Smooth muscle cell (in vitro differentiated cells): ENCODE results near the gene ALG8. TPM values are rescaled to one million over a fixed set of nuclear protein-coding genes. Genes with fewer than 3 reads are reported as not detected.

Experiments
- DNase-seq: peaks from one replicate; lab custom pipeline; 2025; ENCODE audit not compliant: unreplicated experiment; lab: John Stamatoyannopoulos, UW
- H2AFZ ChIP-seq: fragments of 200-600 bp; sonication (generic); 2 replicates; pipeline ENCODE4 v1.6.0; 2016; ENCODE audit warnings: antibody characterized with exemption, low read depth, mild to moderate bottlenecking
- H3F3A ChIP-seq: fragments of 200-600 bp; sonication (generic); 2 replicates; pipeline ENCODE4 v1.6.0; 2017; ENCODE audit warnings: antibody characterized with exemption, low read depth
- H3K27ac ChIP-seq: fragments of 200-600 bp; sonication (generic); 2 replicates; pipeline ENCODE4 v1.5.1; 2016; ENCODE audit warnings: low read depth, mild to moderate bottlenecking
- H3K27me3 ChIP-seq: fragments of 200-600 bp; sonication (generic); 2 replicates; pipeline ENCODE4 v1.6.1; 2016; ENCODE audit warnings: low read depth, mild to moderate bottlenecking
- H3K36me3 ChIP-seq: fragments of 200-600 bp; sonication (generic); 2 replicates; pipeline ENCODE4 v1.5.1; 2016; ENCODE audit warnings: low read depth
- H3K4me1 ChIP-seq: fragments of 200-600 bp; sonication (generic); 2 replicates; pipeline ENCODE4 v1.5.1; 2016; ENCODE audit warnings: low read depth
- H3K4me2 ChIP-seq: fragments of 200-600 bp; sonication (generic); 2 replicates; pipeline ENCODE4 v1.6.0; 2016; ENCODE audit warnings: mild to moderate bottlenecking
- H3K4me3 ChIP-seq: fragments of 200-600 bp; sonication (generic); 2 replicates; pipeline ENCODE4 v1.5.1; 2016; ENCODE audit warnings: mild to moderate bottlenecking
- H3K79me2 ChIP-seq: fragments of 200-600 bp; sonication (generic); 2 replicates; pipeline ENCODE4 v1.6.0; 2016; ENCODE audit warnings: low read depth, mild to moderate bottlenecking
- H3K9ac ChIP-seq: fragments of 200-600 bp; sonication (generic); 2 replicates; pipeline ENCODE4 v1.6.0; 2016; ENCODE audit warnings: low read depth
- H3K9me3 ChIP-seq: fragments of 200-600 bp; sonication (generic); replicated peaks from 2 replicates; pipeline ENCODE4 v1.5.1; 2016; ENCODE audit warnings: low read depth
- H4K20me1 ChIP-seq: fragments of 200-600 bp; sonication (generic); 2 replicates; pipeline ENCODE4 v1.6.0; 2016; ENCODE audit warnings: low read depth
- WGBS: methylation state at CpG from one replicate; pipeline ENCODE4 v1.1.7; 2016; ENCODE audit warnings: low lambda C conversion rate; 5-methylcytosine and 5-hydroxymethylcytosine counted together
- polyA plus RNA-seq: library from polyadenylated mRNA; unstranded; fragments of >200 nt; fragmentation: Nextera tagmentation; extraction: Ambion mirVana; gene quantifications from 2 replicates; pipeline ENCODE4 v1.2.1, GENCODE V29; 2016
- total RNA-seq: library from RNA; depleted of rRNA; stranded (reverse); fragments of >200 nt; gene quantifications from 2 replicates; pipeline ENCODE4 v1.2.3, GENCODE V29; 2014
- TF ChIP-seq, protein P1 (sequence below): fragments of 200-600 bp; sonication (generic); IDR thresholded peaks from 2 replicates; pipeline ENCODE4 v1.5.1; 2017; ENCODE audit warnings: borderline replicate concordance, mild to moderate bottlenecking, antibody characterized with exemption; ENCODE audit not compliant: insufficient read depth, poor library complexity, severe bottlenecking

ALG8 gene
- total and polyA plus RNA-seq, 2 experiments from 2014 or later: 62.0 to 68.3 TPM

DNA sequence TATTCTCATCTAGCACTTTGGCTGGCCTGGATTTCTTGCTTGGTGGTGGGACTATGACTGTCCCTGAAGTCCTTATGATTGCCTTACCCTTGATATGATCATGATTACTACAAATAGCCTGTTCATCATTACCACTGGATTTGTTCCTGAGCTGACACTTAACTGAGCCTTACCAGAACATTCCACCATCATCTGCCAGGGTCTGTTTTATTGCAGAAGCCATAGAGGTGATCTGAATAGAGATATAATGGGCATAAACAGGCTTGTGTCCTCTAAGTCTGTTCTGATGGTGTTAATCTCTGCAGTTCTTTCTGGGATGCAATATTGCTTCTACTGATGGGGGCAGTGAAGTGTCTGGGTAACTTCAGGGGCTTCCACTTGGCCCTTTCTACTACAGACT, 12.4 kb upstream of the ALG8 start:
- Histone ChIP-seq H4K20me1 (no peaks in the 10 kb centered on the region), H3K27ac (no peak overlapping the region), H3K79me2 (no peaks in the 10 kb centered on the region), H3K4me1 (no peaks in the 10 kb centered on the region), H2AFZ (no peak overlapping the region), H3K4me2 (no peak overlapping the region), H3K9ac (no peak overlapping the region), H3K36me3 (no peaks in the 10 kb centered on the region), H3F3A (no peaks in the 10 kb centered on the region), H3K4me3 (no peak overlapping the region), H3K9me3 (no peaks in the 10 kb centered on the region), H3K27me3 (no peaks in the 10 kb centered on the region)
- TF ChIP-seq, protein P1, sequence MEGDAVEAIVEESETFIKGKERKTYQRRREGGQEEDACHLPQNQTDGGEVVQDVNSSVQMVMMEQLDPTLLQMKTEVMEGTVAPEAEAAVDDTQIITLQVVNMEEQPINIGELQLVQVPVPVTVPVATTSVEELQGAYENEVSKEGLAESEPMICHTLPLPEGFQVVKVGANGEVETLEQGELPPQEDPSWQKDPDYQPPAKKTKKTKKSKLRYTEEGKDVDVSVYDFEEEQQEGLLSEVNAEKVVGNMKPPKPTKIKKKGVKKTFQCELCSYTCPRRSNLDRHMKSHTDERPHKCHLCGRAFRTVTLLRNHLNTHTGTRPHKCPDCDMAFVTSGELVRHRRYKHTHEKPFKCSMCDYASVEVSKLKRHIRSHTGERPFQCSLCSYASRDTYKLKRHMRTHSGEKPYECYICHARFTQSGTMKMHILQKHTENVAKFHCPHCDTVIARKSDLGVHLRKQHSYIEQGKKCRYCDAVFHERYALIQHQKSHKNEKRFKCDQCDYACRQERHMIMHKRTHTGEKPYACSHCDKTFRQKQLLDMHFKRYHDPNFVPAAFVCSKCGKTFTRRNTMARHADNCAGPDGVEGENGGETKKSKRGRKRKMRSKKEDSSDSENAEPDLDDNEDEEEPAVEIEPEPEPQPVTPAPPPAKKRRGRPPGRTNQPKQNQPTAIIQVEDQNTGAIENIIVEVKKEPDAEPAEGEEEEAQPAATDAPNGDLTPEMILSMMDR: no peak
- DNase-seq: no peak

DNA sequence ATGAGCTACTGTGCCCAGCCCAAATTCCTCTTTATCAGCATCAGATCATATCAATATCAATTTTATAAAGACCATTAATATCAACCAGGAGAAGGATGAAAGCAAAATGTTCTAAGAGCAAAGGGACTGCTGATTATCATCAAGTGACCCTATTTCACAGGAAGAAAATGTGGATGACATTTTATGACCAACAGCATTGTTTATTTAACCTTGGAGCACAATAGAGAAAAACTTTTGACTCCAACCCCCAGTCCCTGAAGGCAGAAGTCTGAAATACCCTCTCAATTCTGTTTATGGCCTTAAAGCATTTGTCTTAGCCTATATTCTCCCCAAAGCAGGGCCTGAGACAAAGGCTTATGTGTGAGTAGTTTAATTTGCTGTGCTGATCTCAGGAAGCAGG, 11.3 kb upstream of the ALG8 start:
- Histone ChIP-seq H4K20me1 (no peaks in the 10 kb centered on the region), H3K36me3 (no peaks in the 10 kb centered on the region), H3K27me3 (no peaks in the 10 kb centered on the region), H3K27ac (no peak overlapping the region), H3K4me3 (no peak overlapping the region), H2AFZ (no peak overlapping the region), H3K79me2 (no peaks in the 10 kb centered on the region), H3K4me1 (no peaks in the 10 kb centered on the region), H3K4me2 (no peak overlapping the region), H3F3A (no peaks in the 10 kb centered on the region), H3K9ac (no peak overlapping the region), H3K9me3 (no peaks in the 10 kb centered on the region)
- DNase-seq: no peak
- TF ChIP-seq, protein P1: no peak

DNA sequence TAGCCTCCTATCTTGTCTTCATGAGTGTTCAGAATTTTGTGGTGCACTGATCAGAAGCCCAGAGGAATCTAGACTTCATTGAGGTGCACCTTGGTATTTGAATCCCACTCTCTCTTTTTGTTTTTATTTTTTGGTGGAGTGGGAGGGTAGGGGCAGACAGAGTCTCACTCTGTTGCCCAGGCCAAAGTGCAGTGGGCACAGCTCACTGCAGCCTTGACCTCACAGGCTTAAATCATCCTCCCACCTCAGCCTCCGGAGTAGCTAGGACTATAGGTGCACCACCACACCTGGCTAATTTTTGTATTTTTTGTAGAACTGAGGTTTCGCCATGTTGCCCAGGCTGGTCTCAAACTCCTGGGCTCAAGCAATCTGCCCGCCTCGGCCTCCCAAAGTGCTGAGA, 10.9 kb upstream of the ALG8 start:
- Histone ChIP-seq H3K9ac (no peak overlapping the region), H2AFZ (no peak overlapping the region), H3K36me3 (no peaks in the 10 kb centered on the region), H3K79me2 (no peaks in the 10 kb centered on the region), H4K20me1 (no peaks in the 10 kb centered on the region), H3K27me3 (no peaks in the 10 kb centered on the region), H3F3A (no peaks in the 10 kb centered on the region), H3K27ac (no peak overlapping the region), H3K4me1 (no peaks in the 10 kb centered on the region), H3K9me3 (no peaks in the 10 kb centered on the region), H3K4me3 (no peak overlapping the region), H3K4me2 (no peak overlapping the region)
- TF ChIP-seq, protein P1: no peak
- WGBS: 89% methylated on average over 4 of the region's 4 CpGs
- DNase-seq: no peak

DNA sequence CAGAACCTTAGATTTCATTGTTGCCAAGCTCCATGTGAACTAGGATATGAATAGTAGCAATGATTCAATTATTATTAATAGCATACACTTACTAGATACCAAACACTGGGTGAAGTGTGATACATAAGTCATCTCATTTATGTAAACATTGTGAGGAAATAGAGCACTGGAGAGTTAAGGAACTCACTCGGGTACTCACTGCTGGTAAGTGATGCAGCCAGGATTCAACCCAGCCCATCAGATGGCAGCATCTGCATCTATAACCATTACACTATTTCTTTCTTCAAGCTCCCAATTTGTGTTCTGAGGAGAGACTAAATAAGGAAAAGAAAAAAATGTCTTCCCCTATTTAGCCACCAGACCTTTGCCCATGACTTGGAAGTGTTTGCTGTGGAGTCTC, 10.2 kb upstream of the ALG8 start:
- 38% methylated on average over 1 of the region's 1 CpG for WGBS
- H3K9ac ChIP-seq: no peak overlapping the region
- H3K4me2 ChIP-seq: no peak overlapping the region
- no peaks in the 10 kb centered on the region for H4K20me1 ChIP-seq
- H3K79me2 ChIP-seq: no peaks in the 10 kb centered on the region
- H3F3A ChIP-seq: no peaks in the 10 kb centered on the region
- H3K27me3 ChIP-seq: no peaks in the 10 kb centered on the region
- no peak for DNase-seq
- H3K36me3 ChIP-seq: no peaks in the 10 kb centered on the region
- TF ChIP-seq, protein P1: peak; percentile 13
- no peaks in the 10 kb centered on the region for H3K4me1 ChIP-seq
- no peak overlapping the region for H3K27ac ChIP-seq
- no peak overlapping the region for H3K4me3 ChIP-seq
- no peak overlapping the region for H2AFZ ChIP-seq
- H3K9me3 ChIP-seq: no peaks in the 10 kb centered on the region
